ENCODE data around the gene CNKSR2. TPM values are rescaled to one million over a fixed set of nuclear protein-coding genes. Genes with fewer than 3 reads are reported as not detected.

The CNKSR2 gene
- total RNA-seq, 1 experiment from 2014 or later: 11.3 TPM

GRCh38 chrX:21666252-21666651 lies 292.0 kb downstream of the CNKSR2 start (continued):
- TF ChIP-seq, protein P1, sequence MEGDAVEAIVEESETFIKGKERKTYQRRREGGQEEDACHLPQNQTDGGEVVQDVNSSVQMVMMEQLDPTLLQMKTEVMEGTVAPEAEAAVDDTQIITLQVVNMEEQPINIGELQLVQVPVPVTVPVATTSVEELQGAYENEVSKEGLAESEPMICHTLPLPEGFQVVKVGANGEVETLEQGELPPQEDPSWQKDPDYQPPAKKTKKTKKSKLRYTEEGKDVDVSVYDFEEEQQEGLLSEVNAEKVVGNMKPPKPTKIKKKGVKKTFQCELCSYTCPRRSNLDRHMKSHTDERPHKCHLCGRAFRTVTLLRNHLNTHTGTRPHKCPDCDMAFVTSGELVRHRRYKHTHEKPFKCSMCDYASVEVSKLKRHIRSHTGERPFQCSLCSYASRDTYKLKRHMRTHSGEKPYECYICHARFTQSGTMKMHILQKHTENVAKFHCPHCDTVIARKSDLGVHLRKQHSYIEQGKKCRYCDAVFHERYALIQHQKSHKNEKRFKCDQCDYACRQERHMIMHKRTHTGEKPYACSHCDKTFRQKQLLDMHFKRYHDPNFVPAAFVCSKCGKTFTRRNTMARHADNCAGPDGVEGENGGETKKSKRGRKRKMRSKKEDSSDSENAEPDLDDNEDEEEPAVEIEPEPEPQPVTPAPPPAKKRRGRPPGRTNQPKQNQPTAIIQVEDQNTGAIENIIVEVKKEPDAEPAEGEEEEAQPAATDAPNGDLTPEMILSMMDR (IDR thresholded peaks at IDR 0.05): no peak
- TF ChIP-seq ZNF219 (CRISPR knock-in tag; IDR thresholded peaks at IDR 0.05; ENCODE audit: borderline replicate concordance): no peak
- TF ChIP-seq NR3C1 (CRISPR knock-in tag; conservative IDR thresholded peaks at IDR 0.05; ENCODE audit: low read depth): no peak
- no peak for TF ChIP-seq ERG (CRISPR knock-in tag; IDR thresholded peaks at IDR 0.05)
- TF ChIP-seq ZNF317 (CRISPR knock-in tag; IDR thresholded peaks at IDR 0.05; ENCODE audit: borderline replicate concordance, low read depth): no peak
- no peak for TF ChIP-seq ATF2 (CRISPR knock-in tag; IDR thresholded peaks at IDR 0.05; ENCODE audit: borderline replicate concordance, low read depth)
- TF ChIP-seq ESRRA (CRISPR knock-in tag; IDR thresholded peaks at IDR 0.05; ENCODE audit: borderline replicate concordance): no peak

DNA sequence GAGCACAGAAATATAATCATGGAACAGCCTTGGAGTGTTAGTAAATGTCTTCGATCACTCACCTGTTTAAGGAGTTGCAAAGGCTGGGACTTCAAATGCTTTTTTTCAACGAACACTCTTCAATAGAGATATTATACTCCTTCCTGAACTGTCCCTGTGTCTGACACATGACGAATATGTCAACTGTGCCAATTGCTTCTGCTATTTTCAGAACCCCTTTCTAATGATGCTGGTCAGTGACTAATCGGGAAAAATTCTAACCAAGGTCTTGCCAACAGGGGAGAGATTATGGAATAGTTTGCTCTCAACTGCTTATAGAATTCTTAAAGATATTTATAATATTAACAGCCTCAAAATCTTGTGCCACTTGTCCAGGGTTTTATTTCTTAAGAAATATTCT lies 292.5 kb downstream of the CNKSR2 start:
- Mint-ChIP-seq H3K27me3 (ENCODE audit: low read depth) (no peaks in the 10 kb centered on the region), H3K9me3 (no peaks in the 10 kb centered on the region), H3K4me1 (no peaks in the 10 kb centered on the region), H3K36me3 (no peaks in the 10 kb centered on the region), H3K4me3 (no peak overlapping the region), H3K27ac (no peak overlapping the region)
- CTCF ChIA-PET: no interaction called here
- TF ChIP-seq ZNF512 (CRISPR knock-in tag; IDR thresholded peaks at IDR 0.05; ENCODE audit: borderline replicate concordance) (no peak), ZNF416 (CRISPR knock-in tag; IDR thresholded peaks at IDR 0.05) (no peak), ZNF138 (CRISPR knock-in tag; conservative IDR thresholded peaks at IDR 0.05) (no peak), FOXJ3 (CRISPR knock-in tag; IDR thresholded peaks at IDR 0.05; ENCODE audit: borderline replicate concordance) (no peak), NR1H2 (CRISPR knock-in tag; IDR thresholded peaks at IDR 0.05) (no peak), ATF1 (CRISPR knock-in tag; IDR thresholded peaks at IDR 0.05) (no peak), NFYB (CRISPR knock-in tag; conservative IDR thresholded peaks at IDR 0.05; ENCODE audit: low read depth) (no peak), ETV6 (CRISPR knock-in tag; IDR thresholded peaks at IDR 0.05) (no peak), ZNF423 (CRISPR knock-in tag; IDR thresholded peaks at IDR 0.05) (no peak), NR2C2 (CRISPR knock-in tag; IDR thresholded peaks at IDR 0.05) (no peak), AFF4 (CRISPR knock-in tag; IDR thresholded peaks at IDR 0.05; ENCODE audit: borderline replicate concordance) (no peak), ZNF232 (CRISPR knock-in tag; IDR thresholded peaks at IDR 0.05) (no peak), USF2 (CRISPR knock-in tag; IDR thresholded peaks at IDR 0.05) (no peak)
- TF ChIP-seq, protein P2, sequence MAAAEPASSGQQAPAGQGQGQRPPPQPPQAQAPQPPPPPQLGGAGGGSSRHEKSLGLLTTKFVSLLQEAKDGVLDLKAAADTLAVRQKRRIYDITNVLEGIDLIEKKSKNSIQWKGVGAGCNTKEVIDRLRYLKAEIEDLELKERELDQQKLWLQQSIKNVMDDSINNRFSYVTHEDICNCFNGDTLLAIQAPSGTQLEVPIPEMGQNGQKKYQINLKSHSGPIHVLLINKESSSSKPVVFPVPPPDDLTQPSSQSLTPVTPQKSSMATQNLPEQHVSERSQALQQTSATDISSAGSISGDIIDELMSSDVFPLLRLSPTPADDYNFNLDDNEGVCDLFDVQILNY (CRISPR knock-in tag; IDR thresholded peaks at IDR 0.05): no peak
- ATAC-seq: no peak
- DNase-seq (ENCODE audit: low spot score): no peak
- POLR2A ChIA-PET: no interaction called here

All from WTC11 (cell line).